T-helper 2 cell (primary cell): ENCODE results near the gene KLHDC10.
"Not testable (repeated sequence)": the region's sequence is repeated elsewhere in the genome, so short reads cannot be mapped to it uniquely, and the experiment has no call there.

ENCODE experiments used
- DNase-seq, 5 experiments: peaks; one replicate each; pipeline versions ENCODE4 v3.0.0 to v3.0.0-alpha.2; 2012 to 2022

KLHDC10 gene

GRCh38 chr7:130123501-130123900 lies 53.2 kb downstream of the KLHDC10 start:
- no peak for DNase-seq

- DNase-seq, result no peak
These were observed 54.4 kb downstream of the KLHDC10 start for GRCh38 chr7:130124711-130125110.

- not testable (repeated sequence) for DNase-seq
These were observed 56.5 kb downstream of the KLHDC10 start for GRCh38 chr7:130126840-130127239.

GRCh38 chr7:130127404-130127803 lies 57.1 kb downstream of the KLHDC10 start:
- DNase-seq, result no peak

- no peak for DNase-seq
These were observed 57.5 kb downstream of the KLHDC10 start for GRCh38 chr7:130127821-130128317.

- no peak for DNase-seq
These were observed 58.7 kb downstream of the KLHDC10 start for GRCh38 chr7:130129011-130129411.

GRCh38 chr7:130131191-130131834 lies 61.0 kb downstream of the KLHDC10 start:
- no peak for DNase-seq

GRCh38 chr7:130131964-130132875 lies 61.9 kb downstream of the KLHDC10 start:
- no peak for DNase-seq

GRCh38 chr7:130133029-130133782 lies 62.9 kb downstream of the KLHDC10 start:
- no peak for DNase-seq

GRCh38 chr7:130134106-130134636 lies 63.8 kb downstream of the KLHDC10 start:
- DNase-seq, result no peak

- no peak for DNase-seq
These were observed 64.4 kb downstream of the KLHDC10 start for GRCh38 chr7:130134726-130135125.

GRCh38 chr7:130135208-130136205 lies 65.2 kb downstream of the KLHDC10 start:
- DNase-seq, result no peak

GRCh38 chr7:130136579-130137167 lies 66.3 kb downstream of the KLHDC10 start:
- DNase-seq, result peak in 1 of 5 experiments; percentile 54

- DNase-seq, result no peak
These were observed 66.9 kb downstream of the KLHDC10 start for GRCh38 chr7:130137207-130137606.

- no peak for DNase-seq
These were observed 69.0 kb downstream of the KLHDC10 start for GRCh38 chr7:130139193-130139960.

- no peak for DNase-seq
These were observed 70.3 kb downstream of the KLHDC10 start for GRCh38 chr7:130140551-130141160.

- DNase-seq, result peak in 2 of 5 experiments; percentile 3 to 61
These were observed 71.0 kb downstream of the KLHDC10 start for GRCh38 chr7:130141161-130141883.

- no peak for DNase-seq
These were observed 71.7 kb downstream of the KLHDC10 start for GRCh38 chr7:130141884-130142653.
